ENCODE data around the gene ATF6. TPM values are rescaled to one million over a fixed set of nuclear protein-coding genes. Genes with fewer than 3 reads are reported as not detected.

The ATF6 gene
- total RNA-seq, 2 donors from 2014 or later, result 14.4 to 19.8 TPM

- Mint-ChIP-seq H3K9me3 (peaks cover 4% of the 10 kb centered on the region), H3K36me3 (ENCODE audit: low read depth) (no peaks in the 10 kb centered on the region), H3K27ac (no peak overlapping the region), H3K27me3 (ENCODE audit: insufficient read depth) (peaks cover 2% of the 10 kb centered on the region), H3K4me1 (no peaks in the 10 kb centered on the region), H3K4me3 (no peak overlapping the region)
- Histone ChIP-seq H3K36me3 (ENCODE audit: control insufficient read depth, insufficient read depth, low read length) (no peaks in the 10 kb centered on the region), H3K4me1 (ENCODE audit: control insufficient read depth, insufficient read depth, low read length) (no peaks in the 10 kb centered on the region), H3K4me3 (ENCODE audit: low read length) (no peak overlapping the region), H3K9me3 (ENCODE audit: control insufficient read depth, low read length) (peaks cover 7% of the 10 kb centered on the region), H3K27ac (ENCODE audit: low read depth, low read length) (no peak overlapping the region), H3K27me3 (ENCODE audit: control insufficient read depth, insufficient read depth, low read length, poor library complexity, severe bottlenecking) (no peaks in the 10 kb centered on the region), H3K9ac (ENCODE audit: extremely low read depth, low read length, poor library complexity, severe bottlenecking) (no peak overlapping the region)
- WGBS, 2 experiments (ENCODE audit: insufficient coverage in 1 of 2, insufficient read length in 1 of 2), result 87 to 100% methylated on average over 1 of the region's 1 CpG
- no peak for TF ChIP-seq CTCF (conservative IDR thresholded peaks at IDR 0.05)
- DNase-seq, result no peak
Measured at GRCh38 chr1:161987303-161987702, 221.2 kb downstream of the ATF6 start.

GRCh38 chr1:161987872-161988271 is 221.8 kb downstream of the ATF6 start:
- peaks cover 4% of the 10 kb centered on the region for H3K9me3 Mint-ChIP-seq
- H3K27ac ChIP-seq (ENCODE audit: low read depth, low read length), result no peak overlapping the region
- H3K36me3 Mint-ChIP-seq (ENCODE audit: low read depth), result no peaks in the 10 kb centered on the region
- TF ChIP-seq CTCF (conservative IDR thresholded peaks at IDR 0.05), result no peak
- no peak overlapping the region for H3K9ac ChIP-seq (ENCODE audit: extremely low read depth, low read length, poor library complexity, severe bottlenecking)
- no peak overlapping the region for H3K4me3 ChIP-seq (ENCODE audit: low read length)
- DNase-seq, result no peak
- H3K9me3 ChIP-seq (ENCODE audit: control insufficient read depth, low read length), result peaks cover 7% of the 10 kb centered on the region
- H3K36me3 ChIP-seq (ENCODE audit: control insufficient read depth, insufficient read depth, low read length), result no peaks in the 10 kb centered on the region
- H3K27me3 Mint-ChIP-seq (ENCODE audit: insufficient read depth), result no peaks in the 10 kb centered on the region
- H3K27ac Mint-ChIP-seq, result no peak overlapping the region
- no peaks in the 10 kb centered on the region for H3K4me1 ChIP-seq (ENCODE audit: control insufficient read depth, insufficient read depth, low read length)
- H3K27me3 ChIP-seq (ENCODE audit: control insufficient read depth, insufficient read depth, low read length, poor library complexity, severe bottlenecking), result no peaks in the 10 kb centered on the region
- WGBS, 2 experiments (ENCODE audit: insufficient coverage in 1 of 2, insufficient read length in 1 of 2), result 91 to 94% methylated on average over 5 of the region's 5 CpGs
- H3K4me1 Mint-ChIP-seq, result no peaks in the 10 kb centered on the region
- no peak overlapping the region for H3K4me3 Mint-ChIP-seq

- 76 to 89% methylated on average over 1 to 4 of the region's 5 CpGs for WGBS, 2 experiments (ENCODE audit: insufficient coverage in 1 of 2, insufficient read length in 1 of 2)
- H3K27ac ChIP-seq (ENCODE audit: low read depth, low read length), result no peak overlapping the region
- H3K36me3 ChIP-seq (ENCODE audit: control insufficient read depth, insufficient read depth, low read length), result no peaks in the 10 kb centered on the region
- no peak overlapping the region for H3K9ac ChIP-seq (ENCODE audit: extremely low read depth, low read length, poor library complexity, severe bottlenecking)
- DNase-seq, result no peak
- Mint-ChIP-seq H3K4me1 (no peaks in the 10 kb centered on the region), H3K27me3 (ENCODE audit: insufficient read depth) (no peaks in the 10 kb centered on the region), H3K4me3 (no peak overlapping the region), H3K27ac (no peak overlapping the region), H3K9me3 (peaks cover 6% of the 10 kb centered on the region), H3K36me3 (ENCODE audit: low read depth) (no peaks in the 10 kb centered on the region)
- H3K9me3 ChIP-seq (ENCODE audit: control insufficient read depth, low read length), result peaks cover 7% of the 10 kb centered on the region
- no peaks in the 10 kb centered on the region for H3K4me1 ChIP-seq (ENCODE audit: control insufficient read depth, insufficient read depth, low read length)
- TF ChIP-seq CTCF (conservative IDR thresholded peaks at IDR 0.05), result no peak
- H3K27me3 ChIP-seq (ENCODE audit: control insufficient read depth, insufficient read depth, low read length, poor library complexity, severe bottlenecking), result no peaks in the 10 kb centered on the region
- no peak overlapping the region for H3K4me3 ChIP-seq (ENCODE audit: low read length)
Measured at GRCh38 chr1:161988413-161988812, 222.3 kb downstream of the ATF6 start.
